SK-N-MC (cell line): ENCODE data around the gene CAPG.
A peak's percentile ranks its signal among the peaks of the same experiment; 100 is the strongest.
"Not testable (repeated sequence)": the region's sequence is repeated elsewhere in the genome, so short reads cannot be mapped to it uniquely, and the experiment has no call there.

Experiments used
- DNase-seq: peaks from one replicate; pipeline ENCODE4 v3.0.0-alpha.2; 2011; ENCODE audit warnings: low read depth, low spot score
- H3K27ac ChIP-seq: fragments of 200-600 bp; sonication (generic); 2 replicates; pipeline ENCODE4 v1.5.1; 2016; ENCODE audit warnings: mixed run types
- H3K36me3 ChIP-seq: fragments of 200-600 bp; sonication (generic); 2 replicates; pipeline ENCODE4 v1.6.1; 2017; ENCODE audit warnings: antibody characterized with exemption, low read length, mixed read lengths; ENCODE audit not compliant: insufficient read depth
- H3K4me3 ChIP-seq: fragments of 200-600 bp; sonication (generic); 2 replicates; pipeline ENCODE4 v1.5.1; 2016
- H3K9ac ChIP-seq: fragments of 200-600 bp; sonication (generic); 2 replicates; pipeline ENCODE4 v1.8.0; 2017; ENCODE audit warnings: mixed run types, mixed read lengths; ENCODE audit not compliant: insufficient read length
- H3K9me3 ChIP-seq: fragments of 200-600 bp; sonication (generic); 2 replicates; pipeline ENCODE4 v1.6.1; 2017; ENCODE audit warnings: low read depth, mild to moderate bottlenecking, antibody characterized with exemption, low read length, moderate library complexity, mixed read lengths
- EZH2 ChIP-seq: fragments of 200-600 bp; sonication (generic); IDR thresholded peaks from one replicate; pipeline ENCODE4 v1.6.1; 2017; ENCODE audit warnings: antibody characterized with exemption
- FOXP2 ChIP-seq: optimal IDR thresholded peaks from 2 replicates; pipeline ENCODE3; 2011; ENCODE audit warnings: mild to moderate bottlenecking, moderate library complexity; ENCODE audit not compliant: insufficient read depth; ENCODE audit errors: extremely low read length, control extremely low read depth
- POLR2AphosphoS5 ChIP-seq: IDR thresholded peaks from 2 replicates; pipeline ENCODE4 v1.6.1; 2012; ENCODE audit warnings: mild to moderate bottlenecking, low read depth, low read length, borderline replicate concordance

CAPG gene

GRCh38 chr2:85418132-85419008 is 8.2 kb upstream of the CAPG start, which contains the start of gene SH2D6:
Gene SH2D6 (plus strand): TSS chr2:85418714. CDS start chr2:85429466, 10,752 bp downstream.
- peak; percentile 12 for DNase-seq
- H3K27ac ChIP-seq = peak within 1 kb of the TSS; percentile 92
- TF ChIP-seq EZH2 = no peak
- TF ChIP-seq FOXP2 = no peak
- peak; percentile 66 for TF ChIP-seq POLR2AphosphoS5
- H3K36me3 ChIP-seq = no peaks in the 10 kb centered on the region
- peak within 1 kb of the TSS; percentile 83 for H3K4me3 ChIP-seq
- peak within 1 kb of the TSS; percentile 84 for H3K9ac ChIP-seq
- H3K9me3 ChIP-seq = no peaks in the 10 kb centered on the region

DNA sequence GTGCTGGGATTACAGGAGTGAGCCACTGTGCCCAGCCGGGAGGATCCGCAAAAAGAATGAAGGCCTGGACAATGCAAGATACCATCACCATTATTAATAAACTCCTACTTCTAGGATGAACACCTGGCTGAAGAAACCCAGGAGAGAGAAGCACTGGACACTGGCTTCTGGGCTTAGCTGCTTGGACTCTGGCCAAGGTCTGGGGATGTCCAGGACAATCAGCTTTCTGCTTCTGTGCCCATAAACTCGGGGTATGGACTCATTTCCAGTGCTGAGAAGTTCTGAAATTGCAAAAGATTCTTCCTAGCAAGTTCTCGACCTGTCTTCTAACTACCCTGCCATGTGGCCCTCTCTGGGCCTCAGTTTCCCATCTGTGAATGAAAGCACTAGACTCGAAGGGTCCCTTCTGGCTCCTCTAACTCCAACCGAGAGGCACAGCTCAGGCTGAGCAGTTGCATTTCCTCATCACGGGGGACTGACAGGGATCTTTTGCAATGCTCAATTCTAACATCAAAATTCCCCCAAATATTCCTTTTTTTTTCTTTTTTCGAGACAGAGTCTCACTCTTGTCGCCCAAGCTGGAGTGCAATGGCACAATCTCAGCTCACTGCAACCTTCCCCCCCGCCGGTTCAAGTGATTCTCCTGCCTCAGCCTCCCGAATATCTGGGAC is 5.9 kb upstream of the CAPG start:
- H3K4me3 ChIP-seq = no peak overlapping the region
- H3K27ac ChIP-seq = no peak overlapping the region
- DNase-seq = no peak
- H3K9ac ChIP-seq = no peak overlapping the region
- TF ChIP-seq EZH2 (no peak), FOXP2 (no peak), POLR2AphosphoS5 (no peak)
- H3K9me3 ChIP-seq = no peaks in the 10 kb centered on the region
- no peaks in the 10 kb centered on the region for H3K36me3 ChIP-seq

- H3K9me3 ChIP-seq = no peaks in the 10 kb centered on the region
- DNase-seq = no peak
- H3K4me3 ChIP-seq = no peak overlapping the region
- no peak overlapping the region for H3K27ac ChIP-seq
- no peak for TF ChIP-seq EZH2
- TF ChIP-seq FOXP2 = no peak
- TF ChIP-seq POLR2AphosphoS5 = no peak
- no peak overlapping the region for H3K9ac ChIP-seq
- H3K36me3 ChIP-seq = no peaks in the 10 kb centered on the region
These were observed 4.8 kb upstream of the CAPG start for GRCh38 chr2:85414761-85415553.

GRCh38 chr2:85414421-85414759 is 4.2 kb upstream of the CAPG start:
- H3K9me3 ChIP-seq, H3K4me3 ChIP-seq, H3K9ac ChIP-seq, DNase-seq, H3K27ac ChIP-seq, H3K36me3 ChIP-seq: not testable (repeated sequence)

DNA sequence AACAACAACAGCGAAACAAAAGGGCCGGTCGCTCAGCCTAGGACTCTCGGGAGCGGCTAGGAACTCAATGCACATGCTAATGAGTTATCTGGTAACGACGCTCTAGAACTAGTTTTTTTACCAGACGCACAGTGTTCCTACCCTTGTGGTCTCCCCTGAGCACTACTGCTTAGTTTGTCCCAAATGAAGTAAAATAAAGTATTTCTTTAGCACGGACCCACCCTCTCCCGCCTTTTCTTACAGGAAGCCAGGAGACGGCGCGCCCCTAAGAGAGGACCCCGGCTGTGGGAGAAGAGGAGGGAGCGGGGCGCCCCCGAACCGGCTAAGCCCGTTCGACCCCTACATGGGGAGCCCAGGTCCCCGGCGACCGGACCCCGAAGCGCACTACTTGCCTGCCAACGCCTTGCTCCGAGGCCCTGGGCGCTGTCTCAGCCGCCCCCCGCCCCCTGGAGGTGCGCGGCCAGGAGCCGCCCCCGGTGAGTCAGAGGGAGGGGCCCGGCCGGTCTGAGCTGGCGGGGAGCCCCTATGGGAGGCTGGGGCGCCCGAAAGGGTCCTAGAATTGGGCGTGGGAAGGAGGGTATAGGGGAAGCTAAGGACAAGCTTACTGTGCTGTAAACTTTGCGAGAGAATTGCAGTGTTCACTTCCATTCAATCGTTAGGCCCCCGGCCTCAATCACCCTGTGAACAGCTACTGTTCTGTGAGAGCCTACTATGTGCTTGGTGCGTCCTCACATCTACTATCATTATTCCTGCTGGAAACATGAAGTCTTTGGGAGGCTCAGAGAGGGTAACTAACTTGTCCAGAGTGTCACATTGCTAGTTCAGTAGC is 3.6 kb upstream of the CAPG start:
- Histone ChIP-seq H3K4me3 (no peak overlapping the region), H3K27ac (no peak overlapping the region), H3K36me3 (no peaks in the 10 kb centered on the region), H3K9ac (no peak overlapping the region), H3K9me3 (no peaks in the 10 kb centered on the region)
- TF ChIP-seq POLR2AphosphoS5 (no peak), FOXP2 (no peak), EZH2 (no peak)
- no peak for DNase-seq

- DNase-seq = no peak
- no peaks in the 10 kb centered on the region for H3K9me3 ChIP-seq
- H3K4me3 ChIP-seq = no peak overlapping the region
- no peak overlapping the region for H3K27ac ChIP-seq
- TF ChIP-seq POLR2AphosphoS5 (no peak), EZH2 (no peak), FOXP2 (no peak)
- no peak overlapping the region for H3K9ac ChIP-seq
- no peaks in the 10 kb centered on the region for H3K36me3 ChIP-seq
These were observed 1.2 kb upstream of the CAPG start for GRCh38 chr2:85411405-85411748.

GRCh38 chr2:85410584-85411404 is 628 bp upstream of the CAPG start:
- H3K9ac ChIP-seq = no peak overlapping the region
- no peaks in the 10 kb centered on the region for H3K36me3 ChIP-seq
- H3K9me3 ChIP-seq = no peaks in the 10 kb centered on the region
- H3K27ac ChIP-seq = no peak overlapping the region
- H3K4me3 ChIP-seq = no peak overlapping the region
- no peak for TF ChIP-seq POLR2AphosphoS5
- no peak for TF ChIP-seq EZH2
- no peak for TF ChIP-seq FOXP2
- no peak for DNase-seq
